Smooth muscle cell (in vitro differentiated cells): Measurements from ENCODE around the gene KIAA0040. TPM values are rescaled to one million over a fixed set of nuclear protein-coding genes. Genes with fewer than 3 reads are reported as not detected.

Experiments used
- DNase-seq: peaks from one replicate; lab custom pipeline; 2025; ENCODE audit not compliant: unreplicated experiment; lab: John Stamatoyannopoulos, UW
- H2AFZ ChIP-seq: fragments of 200-600 bp; sonication (generic); 2 replicates; pipeline ENCODE4 v1.6.0; 2016; ENCODE audit warnings: antibody characterized with exemption, low read depth, mild to moderate bottlenecking
- H3F3A ChIP-seq: fragments of 200-600 bp; sonication (generic); 2 replicates; pipeline ENCODE4 v1.6.0; 2017; ENCODE audit warnings: antibody characterized with exemption, low read depth
- H3K27ac ChIP-seq: fragments of 200-600 bp; sonication (generic); 2 replicates; pipeline ENCODE4 v1.5.1; 2016; ENCODE audit warnings: low read depth, mild to moderate bottlenecking
- H3K27me3 ChIP-seq: fragments of 200-600 bp; sonication (generic); 2 replicates; pipeline ENCODE4 v1.6.1; 2016; ENCODE audit warnings: low read depth, mild to moderate bottlenecking
- H3K36me3 ChIP-seq: fragments of 200-600 bp; sonication (generic); 2 replicates; pipeline ENCODE4 v1.5.1; 2016; ENCODE audit warnings: low read depth
- H3K4me1 ChIP-seq: fragments of 200-600 bp; sonication (generic); 2 replicates; pipeline ENCODE4 v1.5.1; 2016; ENCODE audit warnings: low read depth
- H3K4me2 ChIP-seq: fragments of 200-600 bp; sonication (generic); 2 replicates; pipeline ENCODE4 v1.6.0; 2016; ENCODE audit warnings: mild to moderate bottlenecking
- H3K4me3 ChIP-seq: fragments of 200-600 bp; sonication (generic); 2 replicates; pipeline ENCODE4 v1.5.1; 2016; ENCODE audit warnings: mild to moderate bottlenecking
- H3K79me2 ChIP-seq: fragments of 200-600 bp; sonication (generic); 2 replicates; pipeline ENCODE4 v1.6.0; 2016; ENCODE audit warnings: low read depth, mild to moderate bottlenecking
- H3K9ac ChIP-seq: fragments of 200-600 bp; sonication (generic); 2 replicates; pipeline ENCODE4 v1.6.0; 2016; ENCODE audit warnings: low read depth
- H3K9me3 ChIP-seq: fragments of 200-600 bp; sonication (generic); replicated peaks from 2 replicates; pipeline ENCODE4 v1.5.1; 2016; ENCODE audit warnings: low read depth
- H4K20me1 ChIP-seq: fragments of 200-600 bp; sonication (generic); 2 replicates; pipeline ENCODE4 v1.6.0; 2016; ENCODE audit warnings: low read depth
- WGBS: methylation state at CpG from one replicate; pipeline ENCODE4 v1.1.7; 2016; ENCODE audit warnings: low lambda C conversion rate; 5-methylcytosine and 5-hydroxymethylcytosine counted together
- polyA plus RNA-seq: library from polyadenylated mRNA; unstranded; fragments of >200 nt; fragmentation: Nextera tagmentation; extraction: Ambion mirVana; gene quantifications from 2 replicates; pipeline ENCODE4 v1.2.1, GENCODE V29; 2016
- total RNA-seq: library from RNA; depleted of rRNA; stranded (reverse); fragments of >200 nt; gene quantifications from 2 replicates; pipeline ENCODE4 v1.2.3, GENCODE V29; 2014
- TF ChIP-seq, protein P1 (sequence below): fragments of 200-600 bp; sonication (generic); IDR thresholded peaks from 2 replicates; pipeline ENCODE4 v1.5.1; 2017; ENCODE audit warnings: borderline replicate concordance, mild to moderate bottlenecking, antibody characterized with exemption; ENCODE audit not compliant: insufficient read depth, poor library complexity, severe bottlenecking

The KIAA0040 gene
- total and polyA plus RNA-seq, 2 experiments from 2014 or later: 3.8 to 8.9 TPM

DNA sequence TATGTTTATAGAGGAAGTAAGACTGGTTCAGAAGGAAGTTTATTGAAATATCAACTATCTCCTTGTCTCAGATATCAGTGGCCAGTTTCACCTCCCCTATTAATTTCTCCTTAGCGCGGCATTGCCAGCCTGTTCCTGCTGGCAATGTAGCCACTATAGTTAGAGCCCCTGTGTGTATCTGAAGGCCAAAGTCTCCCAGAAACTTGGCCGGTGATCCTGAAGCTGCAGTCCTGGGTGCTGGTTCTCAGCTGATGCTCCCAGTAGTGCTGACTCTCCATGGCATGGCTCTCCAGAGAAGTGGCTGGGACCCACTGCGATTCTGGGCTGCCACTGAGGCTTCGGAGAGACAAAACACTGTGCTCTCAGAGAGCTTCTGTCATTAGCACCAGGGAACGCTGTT lies 65.0 kb downstream of the KIAA0040 start:
- Histone ChIP-seq H3K27ac (no peak overlapping the region), H2AFZ (no peak overlapping the region), H3F3A (no peaks in the 10 kb centered on the region), H3K9me3 (no peaks in the 10 kb centered on the region), H3K4me3 (no peak overlapping the region), H3K9ac (no peak overlapping the region), H4K20me1 (no peaks in the 10 kb centered on the region), H3K4me2 (no peak overlapping the region), H3K79me2 (no peaks in the 10 kb centered on the region), H3K4me1 (peaks cover 13% of the 10 kb centered on the region), H3K27me3 (no peaks in the 10 kb centered on the region), H3K36me3 (no peaks in the 10 kb centered on the region)
- no peak for DNase-seq
- TF ChIP-seq, protein P1, sequence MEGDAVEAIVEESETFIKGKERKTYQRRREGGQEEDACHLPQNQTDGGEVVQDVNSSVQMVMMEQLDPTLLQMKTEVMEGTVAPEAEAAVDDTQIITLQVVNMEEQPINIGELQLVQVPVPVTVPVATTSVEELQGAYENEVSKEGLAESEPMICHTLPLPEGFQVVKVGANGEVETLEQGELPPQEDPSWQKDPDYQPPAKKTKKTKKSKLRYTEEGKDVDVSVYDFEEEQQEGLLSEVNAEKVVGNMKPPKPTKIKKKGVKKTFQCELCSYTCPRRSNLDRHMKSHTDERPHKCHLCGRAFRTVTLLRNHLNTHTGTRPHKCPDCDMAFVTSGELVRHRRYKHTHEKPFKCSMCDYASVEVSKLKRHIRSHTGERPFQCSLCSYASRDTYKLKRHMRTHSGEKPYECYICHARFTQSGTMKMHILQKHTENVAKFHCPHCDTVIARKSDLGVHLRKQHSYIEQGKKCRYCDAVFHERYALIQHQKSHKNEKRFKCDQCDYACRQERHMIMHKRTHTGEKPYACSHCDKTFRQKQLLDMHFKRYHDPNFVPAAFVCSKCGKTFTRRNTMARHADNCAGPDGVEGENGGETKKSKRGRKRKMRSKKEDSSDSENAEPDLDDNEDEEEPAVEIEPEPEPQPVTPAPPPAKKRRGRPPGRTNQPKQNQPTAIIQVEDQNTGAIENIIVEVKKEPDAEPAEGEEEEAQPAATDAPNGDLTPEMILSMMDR: no peak
- WGBS: 95% methylated on average over 6 of the region's 6 CpGs

DNA sequence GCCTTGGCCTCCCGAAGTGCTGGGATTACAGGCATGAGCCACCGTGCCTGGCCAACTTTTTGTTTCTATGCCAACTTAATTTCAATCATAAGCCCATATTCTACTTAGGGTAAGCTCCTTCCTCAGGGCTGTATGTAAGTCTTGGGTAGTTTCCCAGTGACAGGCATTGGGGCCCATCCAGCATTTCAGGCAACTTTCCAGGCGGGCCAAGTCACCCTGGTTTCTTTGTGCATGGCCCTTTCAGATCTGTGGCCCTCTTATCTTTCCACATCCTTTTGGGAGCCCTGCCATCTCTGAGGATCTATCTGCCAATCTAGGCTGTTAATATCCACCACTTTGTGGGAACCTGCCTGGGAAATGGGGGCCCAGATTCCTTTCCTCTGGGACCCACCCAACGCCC lies 66.2 kb downstream of the KIAA0040 start:
- 91% methylated on average over 4 of the region's 4 CpGs for WGBS
- Histone ChIP-seq H2AFZ (no peak overlapping the region), H3K36me3 (no peaks in the 10 kb centered on the region), H3K9ac (no peak overlapping the region), H3K79me2 (no peaks in the 10 kb centered on the region), H3K27ac (no peak overlapping the region), H3F3A (no peaks in the 10 kb centered on the region), H3K4me3 (no peak overlapping the region), H4K20me1 (no peaks in the 10 kb centered on the region), H3K9me3 (no peaks in the 10 kb centered on the region), H3K4me1 (peaks cover 13% of the 10 kb centered on the region), H3K27me3 (no peaks in the 10 kb centered on the region), H3K4me2 (no peak overlapping the region)
- no peak for DNase-seq
- TF ChIP-seq, protein P1: no peak

DNA sequence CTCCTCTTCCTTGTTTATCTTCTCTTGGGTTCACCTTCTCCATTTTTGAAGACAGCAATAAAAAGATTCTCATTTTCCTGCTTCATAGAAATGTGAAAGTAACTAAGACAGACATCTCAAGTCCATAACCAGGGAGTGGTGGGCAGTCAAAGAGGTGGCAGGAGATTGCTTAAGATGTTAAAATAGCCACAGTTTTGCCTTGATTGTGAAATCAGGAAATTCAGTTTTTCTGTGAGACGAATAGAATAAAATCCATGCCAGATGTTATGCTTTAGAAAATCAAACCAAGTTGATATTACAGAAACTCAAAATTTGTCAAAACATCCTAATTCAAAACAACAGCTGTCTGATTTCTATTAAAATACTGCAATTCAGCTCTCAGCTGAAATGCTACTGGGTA lies 67.7 kb downstream of the KIAA0040 start:
- Histone ChIP-seq H3F3A (no peaks in the 10 kb centered on the region), H3K4me2 (no peak overlapping the region), H2AFZ (peak overlapping the region; percentile 91), H3K9ac (no peak overlapping the region), H3K4me3 (no peak overlapping the region), H4K20me1 (no peaks in the 10 kb centered on the region), H3K27ac (no peak overlapping the region), H3K27me3 (no peaks in the 10 kb centered on the region), H3K9me3 (no peaks in the 10 kb centered on the region), H3K4me1 (peaks cover 10% of the 10 kb centered on the region), H3K79me2 (no peaks in the 10 kb centered on the region), H3K36me3 (no peaks in the 10 kb centered on the region)
- WGBS: 47% methylated on average over 1 of the region's 1 CpG
- TF ChIP-seq, protein P1: no peak
- no peak for DNase-seq

DNA sequence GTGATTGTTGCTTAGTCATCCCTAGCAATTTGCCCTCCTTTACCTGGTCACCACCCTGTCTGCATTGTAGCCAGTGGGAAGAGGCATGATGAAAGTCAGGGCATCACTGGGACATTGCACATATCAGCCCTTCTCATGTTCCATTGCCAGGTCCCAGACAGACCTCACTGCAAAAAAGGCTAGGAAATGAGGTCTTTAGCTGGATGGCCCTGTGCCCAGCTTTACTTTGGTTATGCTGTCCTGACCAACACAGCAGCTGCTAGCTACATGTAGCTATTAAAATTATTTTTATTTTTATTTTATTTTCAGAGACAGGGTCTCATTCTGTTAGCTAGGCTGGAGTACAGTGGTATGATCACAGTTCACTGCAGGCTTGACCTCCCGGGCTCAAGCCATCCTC lies 72.1 kb downstream of the KIAA0040 start:
- H4K20me1 ChIP-seq: no peaks in the 10 kb centered on the region
- H3K79me2 ChIP-seq: no peaks in the 10 kb centered on the region
- H3K4me2 ChIP-seq: no peak overlapping the region
- WGBS: 100% methylated on average over 1 of the region's 1 CpG
- no peak for DNase-seq
- H3K36me3 ChIP-seq: no peaks in the 10 kb centered on the region
- H3F3A ChIP-seq: no peaks in the 10 kb centered on the region
- H3K4me3 ChIP-seq: no peak overlapping the region
- H3K9me3 ChIP-seq: no peaks in the 10 kb centered on the region
- H3K4me1 ChIP-seq: no peaks in the 10 kb centered on the region
- no peak overlapping the region for H3K9ac ChIP-seq
- H3K27me3 ChIP-seq: no peaks in the 10 kb centered on the region
- no peak overlapping the region for H3K27ac ChIP-seq
- TF ChIP-seq, protein P1: no peak
- no peak overlapping the region for H2AFZ ChIP-seq
